Activated T-cell treated with anti-CD3 and anti-CD28 coated beads, Interleukin-2, amount 50 U/mL, for 72 hours (primary cell): ENCODE results near the gene CHD5. TPM values are rescaled to one million over a fixed set of nuclear protein-coding genes. Genes with fewer than 3 reads are reported as not detected.

Source experiments
- ATAC-seq, 2 donors: fragments of 150-1000 bp; cut with Tn5 transposase; replicated peaks in 1 of 2; 2 replicates each; pipeline ENCODE4 v1.10.0; 2021; ENCODE audit warnings: moderate library complexity in 2 of 2, mild to moderate bottlenecking in 1 of 2
- DNase-seq, 2 donors: peaks; one replicate each; pipeline ENCODE4 v3.0.0; 2021 to 2022; ENCODE audit warnings: mixed read lengths in 1 of 2
- H3K27ac Mint-ChIP-seq: one replicate; pipeline ENCODE4 v1.8.0; 2022; ENCODE audit warnings: mild to moderate bottlenecking, moderate library complexity, mixed read lengths
- H3K27me3 Mint-ChIP-seq: one replicate; pipeline ENCODE4 v1.8.0; 2022; ENCODE audit warnings: low read depth, mixed read lengths
- H3K36me3 Mint-ChIP-seq, 2 donors: one replicate each; pipeline ENCODE4 v1.8.0; 2022; ENCODE audit warnings: mixed read lengths in 2 of 2, mild to moderate bottlenecking in 1 of 2; ENCODE audit not compliant: insufficient read depth in 2 of 2
- H3K4me1 Mint-ChIP-seq: one replicate; pipeline ENCODE4 v1.8.0; 2022; ENCODE audit warnings: low read depth, mixed read lengths
- H3K4me3 Mint-ChIP-seq, 2 donors: one replicate each; pipeline ENCODE4 v1.8.0; 2022; ENCODE audit warnings: mild to moderate bottlenecking in 2 of 2, mixed read lengths in 2 of 2, moderate library complexity in 2 of 2
- H3K9me3 Mint-ChIP-seq, 2 donors: one replicate each; pipeline ENCODE4 v1.8.0; 2022; ENCODE audit warnings: mixed read lengths in 2 of 2
- total RNA-seq, 2 donors: library from RNA; stranded (reverse); gene quantifications; one replicate each; pipeline ENCODE4 v1.2.3, GENCODE V29; 2022

CHD5 gene
- total RNA-seq, 2 donors from 2014 or later = 0.16 to 0.31 TPM

DNA sequence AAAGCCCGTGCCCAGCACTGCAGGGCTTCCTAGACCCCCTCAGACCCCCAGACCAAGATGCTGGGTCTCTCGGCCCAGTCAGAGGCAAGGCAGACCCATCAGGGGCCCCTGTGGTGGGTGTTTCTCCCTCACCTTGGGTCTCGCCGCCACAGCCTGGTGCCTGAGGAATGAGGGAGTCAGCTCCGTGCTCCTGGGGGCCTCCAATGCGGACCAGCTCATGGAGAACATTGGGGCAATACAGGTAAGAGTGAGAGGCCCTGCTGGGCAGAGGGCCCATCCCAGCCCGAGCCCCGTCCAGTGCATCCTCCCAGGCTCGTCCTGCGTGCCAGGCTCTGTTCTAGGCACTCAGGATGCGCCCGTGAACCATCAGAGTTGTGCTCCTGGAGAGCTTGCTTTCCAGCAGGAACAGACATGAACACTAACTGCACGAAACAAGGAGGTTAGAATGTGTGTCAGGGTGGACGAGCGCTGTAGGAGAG is 83.0 kb downstream of the CHD5 start:
- H3K27ac Mint-ChIP-seq = no peak overlapping the region
- H3K36me3 Mint-ChIP-seq = peaks cover 0 to 10% of the 10 kb centered on the region in 2 donors
- DNase-seq = no peak
- ATAC-seq = no peak
- H3K9me3 Mint-ChIP-seq = no peaks in the 10 kb centered on the region
- H3K4me1 Mint-ChIP-seq = peaks cover 6% of the 10 kb centered on the region
- no peaks in the 10 kb centered on the region for H3K27me3 Mint-ChIP-seq
- no peak overlapping the region for H3K4me3 Mint-ChIP-seq

DNA sequence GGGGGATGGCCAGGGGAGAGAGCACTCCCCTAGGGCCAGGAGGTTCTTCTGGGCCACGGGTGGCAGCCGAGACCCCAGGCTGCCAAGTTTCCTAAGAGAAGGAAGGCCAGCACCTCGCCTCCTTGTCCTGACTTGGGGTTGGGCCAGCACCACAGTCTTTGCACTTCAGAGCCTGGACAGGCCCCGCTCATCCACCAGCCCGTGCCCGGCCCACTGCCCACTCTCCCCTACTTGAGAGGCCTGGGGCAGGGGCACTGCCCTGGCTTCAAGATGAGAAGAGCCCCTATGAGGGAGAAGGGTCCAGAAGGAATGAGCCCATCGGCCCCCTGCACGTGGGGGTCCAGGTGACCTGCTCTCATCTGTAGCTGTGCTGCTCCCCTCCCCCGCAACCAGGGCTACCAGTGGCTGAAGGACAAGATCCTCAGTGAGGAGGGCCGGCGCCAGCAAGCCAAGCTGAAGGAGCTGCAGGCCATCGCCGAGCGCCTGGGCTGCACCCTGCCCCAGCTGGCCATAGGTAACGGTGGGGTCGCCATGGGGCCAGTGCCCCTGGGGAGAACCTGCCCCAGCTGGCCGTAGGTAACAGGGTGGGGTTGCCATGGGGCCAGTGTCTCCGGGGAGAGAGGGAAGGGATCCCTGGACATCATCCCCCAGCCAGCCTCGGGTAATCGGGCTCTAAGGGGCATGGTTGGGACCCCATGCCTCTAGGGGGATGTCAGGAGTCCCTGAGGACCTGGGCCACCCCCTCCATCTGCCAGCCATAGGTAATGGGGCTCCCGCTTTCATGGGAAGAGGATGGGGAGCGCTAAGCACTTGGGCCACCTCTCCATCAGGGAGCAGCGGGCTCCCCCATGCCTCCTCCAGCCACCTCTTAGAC is 83.6 kb downstream of the CHD5 start:
- Mint-ChIP-seq H3K36me3 (peaks cover 0 to 10% of the 10 kb centered on the region in 2 donors), H3K27me3 (no peaks in the 10 kb centered on the region), H3K27ac (no peak overlapping the region)

GRCh38 chr1:6095511-6096242 is 84.4 kb downstream of the CHD5 start:
- no peak overlapping the region for H3K27ac Mint-ChIP-seq
- H3K4me1 Mint-ChIP-seq = peaks cover 6% of the 10 kb centered on the region
- H3K36me3 Mint-ChIP-seq = peaks cover 0 to 10% of the 10 kb centered on the region in 2 donors
- ATAC-seq (no peak), DNase-seq (no peak)
- no peaks in the 10 kb centered on the region for H3K9me3 Mint-ChIP-seq
- H3K4me3 Mint-ChIP-seq = no peak overlapping the region
- H3K27me3 Mint-ChIP-seq = no peaks in the 10 kb centered on the region

More for the DNA sequence above, 83.6 kb downstream of the CHD5 start:
- ATAC-seq (no peak), DNase-seq (no peak)
- H3K9me3 Mint-ChIP-seq = no peaks in the 10 kb centered on the region
- H3K4me1 Mint-ChIP-seq = peaks cover 6% of the 10 kb centered on the region
- no peak overlapping the region for H3K4me3 Mint-ChIP-seq

- DNase-seq (no peak), ATAC-seq (no peak)
- Mint-ChIP-seq H3K9me3 (no peaks in the 10 kb centered on the region), H3K27me3 (no peaks in the 10 kb centered on the region), H3K4me3 (no peak overlapping the region), H3K27ac (no peak overlapping the region), H3K36me3 (peaks cover 0 to 10% of the 10 kb centered on the region in 2 donors), H3K4me1 (peaks cover 6% of the 10 kb centered on the region)
These were observed 85.2 kb downstream of the CHD5 start for GRCh38 chr1:6094801-6095505.

DNA sequence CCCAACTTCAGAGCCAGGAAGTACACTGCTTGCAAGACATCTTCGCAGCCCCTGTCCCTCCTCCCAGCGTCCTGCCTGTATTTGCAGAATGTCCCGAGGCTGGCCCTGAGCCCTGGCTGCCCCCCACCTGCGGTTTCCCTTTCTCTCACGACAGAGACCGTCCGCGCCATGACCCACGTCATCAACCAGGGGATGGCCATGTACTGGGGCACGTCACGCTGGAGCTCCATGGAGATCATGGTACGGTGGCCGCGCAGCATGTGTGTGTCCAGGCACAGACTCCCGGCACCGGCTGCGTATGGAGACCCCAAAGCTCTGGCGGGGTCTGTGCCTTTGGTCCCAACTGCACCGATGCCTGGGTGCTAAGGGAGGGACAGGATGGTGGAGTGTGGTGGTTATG is 85.9 kb downstream of the CHD5 start:
- H3K27ac Mint-ChIP-seq = no peak overlapping the region
- ATAC-seq = no peak
- no peaks in the 10 kb centered on the region for H3K9me3 Mint-ChIP-seq
- no peak overlapping the region for H3K4me3 Mint-ChIP-seq
- peaks cover 0 to 10% of the 10 kb centered on the region in 2 donors for H3K36me3 Mint-ChIP-seq
- peaks cover 6% of the 10 kb centered on the region for H3K4me1 Mint-ChIP-seq
- DNase-seq = no peak
- H3K27me3 Mint-ChIP-seq = no peaks in the 10 kb centered on the region

- no peaks in the 10 kb centered on the region for H3K27me3 Mint-ChIP-seq
- ATAC-seq = no peak
- no peak for DNase-seq
- H3K4me3 Mint-ChIP-seq = no peak overlapping the region
- H3K27ac Mint-ChIP-seq = no peak overlapping the region
- peaks cover 0 to 9% of the 10 kb centered on the region in 2 donors for H3K36me3 Mint-ChIP-seq
- peaks cover 6% of the 10 kb centered on the region for H3K4me1 Mint-ChIP-seq
- H3K9me3 Mint-ChIP-seq = no peaks in the 10 kb centered on the region
These were observed 86.5 kb downstream of the CHD5 start for GRCh38 chr1:6093611-6094010.

GRCh38 chr1:6093071-6093470 is 87.0 kb downstream of the CHD5 start:
- Mint-ChIP-seq H3K36me3 (peaks cover 0 to 7% of the 10 kb centered on the region in 2 donors), H3K4me1 (peaks cover 6% of the 10 kb centered on the region), H3K4me3 (no peak overlapping the region), H3K27ac (no peak overlapping the region), H3K9me3 (no peaks in the 10 kb centered on the region), H3K27me3 (no peaks in the 10 kb centered on the region)
- DNase-seq (no peak), ATAC-seq (no peak)

- DNase-seq (no peak), ATAC-seq (no peak)
- no peaks in the 10 kb centered on the region for H3K36me3 Mint-ChIP-seq
- peaks cover under 1% of the 10 kb centered on the region for H3K4me1 Mint-ChIP-seq
- no peak overlapping the region for H3K27ac Mint-ChIP-seq
- no peaks in the 10 kb centered on the region for H3K9me3 Mint-ChIP-seq
- H3K27me3 Mint-ChIP-seq = no peaks in the 10 kb centered on the region
- H3K4me3 Mint-ChIP-seq = no peak overlapping the region
These were observed 87.9 kb downstream of the CHD5 start for GRCh38 chr1:6092211-6092610.

GRCh38 chr1:6091823-6092109 is 88.4 kb downstream of the CHD5 start:
- ATAC-seq (no peak), DNase-seq (no peak)
- Mint-ChIP-seq H3K9me3 (no peaks in the 10 kb centered on the region), H3K4me3 (no peak overlapping the region), H3K27ac (no peak overlapping the region), H3K36me3 (no peaks in the 10 kb centered on the region), H3K4me1 (no peaks in the 10 kb centered on the region), H3K27me3 (no peaks in the 10 kb centered on the region)

- H3K27me3 Mint-ChIP-seq = no peaks in the 10 kb centered on the region
- ATAC-seq (no peak), DNase-seq (no peak)
- no peak overlapping the region for H3K27ac Mint-ChIP-seq
- no peak overlapping the region for H3K4me3 Mint-ChIP-seq
- H3K4me1 Mint-ChIP-seq = no peaks in the 10 kb centered on the region
- no peaks in the 10 kb centered on the region for H3K9me3 Mint-ChIP-seq
- no peaks in the 10 kb centered on the region for H3K36me3 Mint-ChIP-seq
These were observed 88.9 kb downstream of the CHD5 start for GRCh38 chr1:6090996-6091822.

GRCh38 chr1:6090288-6090687 is 89.8 kb downstream of the CHD5 start:
- Mint-ChIP-seq H3K27me3 (no peaks in the 10 kb centered on the region), H3K4me3 (no peak overlapping the region), H3K27ac (no peak overlapping the region), H3K36me3 (no peaks in the 10 kb centered on the region), H3K9me3 (no peaks in the 10 kb centered on the region), H3K4me1 (no peaks in the 10 kb centered on the region)
- ATAC-seq = no peak
- DNase-seq = no peak

DNA sequence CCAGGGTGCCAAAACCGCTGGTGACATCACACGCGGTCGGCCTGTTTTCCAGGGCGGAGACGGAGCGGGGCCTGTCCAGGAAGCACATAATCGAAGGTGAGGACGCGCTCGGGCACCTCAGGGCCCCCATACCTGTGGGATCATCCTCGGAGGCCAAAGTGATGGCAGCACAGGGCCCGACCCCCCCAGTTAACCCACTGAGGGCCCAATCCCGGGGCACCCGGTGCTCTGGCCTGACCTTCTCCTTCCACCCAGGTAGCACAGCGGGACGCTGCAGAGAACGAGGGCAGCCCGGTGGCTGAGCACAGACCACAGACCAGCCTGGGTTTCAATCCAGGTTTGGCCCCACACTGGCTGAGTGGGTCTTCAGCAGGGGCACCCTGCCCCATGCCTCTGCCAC is 91.2 kb downstream of the CHD5 start:
- Mint-ChIP-seq H3K27ac (no peak overlapping the region), H3K9me3 (no peaks in the 10 kb centered on the region), H3K36me3 (no peaks in the 10 kb centered on the region), H3K4me1 (no peaks in the 10 kb centered on the region), H3K4me3 (no peak overlapping the region), H3K27me3 (no peaks in the 10 kb centered on the region)
- DNase-seq = no peak
- ATAC-seq = no peak
